PC-3 (cell line): Measurements from ENCODE around the gene HHAT. TPM values are rescaled to one million over a fixed set of nuclear protein-coding genes. Genes with fewer than 3 reads are reported as not detected.
A peak's percentile ranks its signal among the peaks of the same experiment; 100 is the strongest.

Source experiments
- ATAC-seq: fragments of 200-7000 bp; cut with Tn5 transposase; 2 replicates; pipeline ENCODE4 v1.9.1; 2020; ENCODE audit warnings: mild to moderate bottlenecking, moderate library complexity
- Bru-seq: library from RNA; stranded (reverse); fragments of 400-500 nt; gene quantifications from one replicate; lab custom pipeline; 2021; lab: Mats Ljungman, UMichigan
- BruChase-seq, 2 experiments: library from RNA; stranded (reverse); fragments of 400-500 nt; gene quantifications; one replicate each; lab custom pipeline; 2021; lab: Mats Ljungman, UMichigan
- BruUV-seq: library from RNA; stranded (reverse); fragments of 400-500 nt; replicated peaks from 2 replicates; lab custom pipeline; 2021; lab: Mats Ljungman, UMichigan
- CTCF ChIA-PET: fragments of 300-600 bp; sonication (Branson Sonifier 250); formaldehyde crosslinking; loops from one replicate; lab custom pipeline; 2022; ENCODE audit warnings: antibody characterized with exemption; lab: Charles Lee
- POLR2A ChIA-PET: fragments of 300-600 bp; sonication (Branson Sonifier 250); formaldehyde crosslinking; loops from one replicate; lab custom pipeline; 2022; ENCODE audit warnings: antibody characterized with exemption; ENCODE audit not compliant: unreplicated experiment; lab: Charles Lee
- DNase-seq: peaks from one replicate; pipeline ENCODE4 v3.0.0-alpha.2; 2015
- H2AFZ ChIP-seq: fragments of 300-600 bp; sonication (generic); 2 replicates; pipeline ENCODE4 v1.6.0; 2016; ENCODE audit warnings: antibody characterized with exemption, low read length
- H3F3A ChIP-seq: fragments of 300-600 bp; sonication (generic); one replicate; pipeline ENCODE4 v1.6.0; 2017; ENCODE audit warnings: antibody characterized with exemption, low read length, control low read depth, mild to moderate bottlenecking; ENCODE audit not compliant: unreplicated experiment
- H3K27ac ChIP-seq: fragments of 300-600 bp; sonication (generic); 2 replicates; pipeline ENCODE4 v1.5.1; 2016; ENCODE audit warnings: mild to moderate bottlenecking, low read length
- H3K27me3 ChIP-seq: fragments of 300-600 bp; sonication (generic); 2 replicates; pipeline ENCODE4 v1.6.1; 2016; ENCODE audit warnings: low read length, mixed read lengths
- H3K36me3 ChIP-seq: fragments of 300-600 bp; sonication (generic); 2 replicates; pipeline ENCODE4 v1.6.1; 2016; ENCODE audit warnings: low read depth, mixed run types, low read length, mixed read lengths
- H3K4me1 ChIP-seq: fragments of 300-600 bp; sonication (generic); 2 replicates; pipeline ENCODE4 v1.5.1; 2016; ENCODE audit warnings: low read length; ENCODE audit not compliant: insufficient read depth
- H3K4me2 ChIP-seq: fragments of 300-600 bp; sonication (generic); 2 replicates; pipeline ENCODE4 v1.6.0; 2016; ENCODE audit warnings: low read length
- H3K4me3 ChIP-seq: fragments of 300-600 bp; sonication (generic); 2 replicates; pipeline ENCODE4 v1.5.1; 2016; ENCODE audit warnings: mild to moderate bottlenecking, low read length, mixed read lengths
- H3K79me2 ChIP-seq: fragments of 300-600 bp; sonication (generic); 2 replicates; pipeline ENCODE4 v1.6.1; 2017; ENCODE audit warnings: low read length, mixed read lengths
- H3K9ac ChIP-seq: fragments of 300-600 bp; sonication (generic); 2 replicates; pipeline ENCODE4 v1.6.0; 2016; ENCODE audit warnings: mild to moderate bottlenecking, low read length
- H3K9me2 ChIP-seq: fragments of 300-600 bp; sonication (generic); replicated peaks from 2 replicates; pipeline ENCODE4 v1.6.1; 2016; ENCODE audit warnings: mixed run types, low read length, mixed read lengths
- H3K9me3 ChIP-seq: fragments of 300-600 bp; sonication (generic); 2 replicates; pipeline ENCODE4 v1.6.1; 2016; ENCODE audit warnings: low read length, mixed read lengths
- H4K20me1 ChIP-seq: fragments of 300-600 bp; sonication (generic); 2 replicates; pipeline ENCODE4 v1.6.1; 2016; ENCODE audit warnings: low read length, mixed read lengths
- EZH2 ChIP-seq: fragments of 300-600 bp; sonication (generic); IDR thresholded peaks from one replicate; pipeline ENCODE4 v1.6.1; 2017; ENCODE audit warnings: antibody characterized with exemption, mild to moderate bottlenecking, low read length; ENCODE audit not compliant: unreplicated experiment
- EZH2phosphoT487 ChIP-seq: fragments of 300-600 bp; sonication (generic); IDR thresholded peaks from 2 replicates; pipeline ENCODE4 v1.6.1; 2018; ENCODE audit warnings: mild to moderate bottlenecking, antibody characterized with exemption, low read length, borderline replicate concordance
- intact Hi-C: fragments of 100-400 bp; cut with micrococcal nuclease; formaldehyde crosslinking; loops from 2 replicates; pipeline ENCODE4 v1.9.0; 2023
- long read RNA-seq: library from polyadenylated mRNA; unstranded; transcript quantifications from one replicate; pipeline ENCODE4 v2.0.0, GENCODE V29; 2021; ENCODE audit not compliant: unreplicated experiment
- total RNA-seq: library from RNA; depleted of rRNA; stranded (reverse); fragments of >200 nt; gene quantifications from 2 replicates; pipeline ENCODE4 v1.2.3, GENCODE V29; 2014; rRNA removed
- TF ChIP-seq, protein P1 (sequence below): fragments of 300-600 bp; sonication (generic); conservative IDR thresholded peaks from 2 replicates; pipeline ENCODE4 v1.5.1; 2017; ENCODE audit warnings: antibody characterized with exemption, low read depth, mild to moderate bottlenecking, low read length

The HHAT gene
- total RNA-seq (2.4 and 3.4 TPM in 2 replicates), Bru-seq, nascent RNA (percentile 38 among the genes with signal in this experiment), BruChase-seq, experiment 1, labeled RNA remaining after a 6-hour chase (percentile 27 among the genes with signal in this experiment), BruChase-seq, experiment 2, labeled RNA remaining after a 2-hour chase (percentile 35 among the genes with signal in this experiment)
- long read RNA-seq, partial matches to known transcripts = 2 of 8 reads
- long read RNA-seq, other reads (novel, unspliced or antisense) = 2 of 8 reads

DNA sequence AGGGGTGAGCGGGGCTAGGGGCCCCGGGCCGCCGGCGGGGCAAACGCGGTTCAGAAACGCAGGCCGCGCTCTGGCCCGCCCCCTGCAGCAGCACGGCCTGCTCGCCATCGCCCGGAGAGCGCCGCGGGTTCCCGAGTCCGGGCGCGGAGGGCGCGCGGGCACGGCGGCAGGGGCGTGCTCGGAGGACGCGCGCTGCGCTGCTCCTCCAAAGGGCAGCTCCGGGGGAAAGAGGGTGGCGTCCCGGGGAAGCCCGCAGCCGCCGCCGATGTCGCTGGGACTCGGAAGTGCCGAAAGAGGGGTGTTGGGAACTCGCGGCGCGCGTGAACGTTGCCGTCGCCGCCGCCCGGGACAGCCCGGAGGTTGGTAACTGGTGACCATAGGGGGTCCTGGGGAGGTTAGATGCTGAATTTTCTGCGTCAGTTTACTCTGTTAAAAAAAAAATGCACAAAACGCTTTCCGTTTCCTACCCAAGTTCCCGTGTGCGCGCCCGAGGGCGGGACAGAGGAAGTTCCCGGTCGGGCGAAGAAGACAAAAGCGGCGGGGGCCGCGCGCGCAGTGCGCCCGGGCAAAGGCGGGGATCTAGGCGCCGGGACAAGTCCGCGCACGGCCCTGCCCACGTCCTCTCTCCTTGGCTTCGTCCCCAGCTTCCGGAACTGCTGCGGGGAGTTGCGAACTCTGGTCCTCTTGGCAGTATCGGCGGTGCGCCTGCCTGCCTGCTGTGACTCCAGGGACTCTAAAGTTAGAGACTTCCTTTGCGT lies at the start of gene HHAT:
TSS of gene HHAT (plus strand) at position 157 of the 758 bp plus-strand sequence. CDS start 20,074 bp downstream, outside the sequence.
- TF ChIP-seq EZH2 = no peak
- TF ChIP-seq, protein P1, sequence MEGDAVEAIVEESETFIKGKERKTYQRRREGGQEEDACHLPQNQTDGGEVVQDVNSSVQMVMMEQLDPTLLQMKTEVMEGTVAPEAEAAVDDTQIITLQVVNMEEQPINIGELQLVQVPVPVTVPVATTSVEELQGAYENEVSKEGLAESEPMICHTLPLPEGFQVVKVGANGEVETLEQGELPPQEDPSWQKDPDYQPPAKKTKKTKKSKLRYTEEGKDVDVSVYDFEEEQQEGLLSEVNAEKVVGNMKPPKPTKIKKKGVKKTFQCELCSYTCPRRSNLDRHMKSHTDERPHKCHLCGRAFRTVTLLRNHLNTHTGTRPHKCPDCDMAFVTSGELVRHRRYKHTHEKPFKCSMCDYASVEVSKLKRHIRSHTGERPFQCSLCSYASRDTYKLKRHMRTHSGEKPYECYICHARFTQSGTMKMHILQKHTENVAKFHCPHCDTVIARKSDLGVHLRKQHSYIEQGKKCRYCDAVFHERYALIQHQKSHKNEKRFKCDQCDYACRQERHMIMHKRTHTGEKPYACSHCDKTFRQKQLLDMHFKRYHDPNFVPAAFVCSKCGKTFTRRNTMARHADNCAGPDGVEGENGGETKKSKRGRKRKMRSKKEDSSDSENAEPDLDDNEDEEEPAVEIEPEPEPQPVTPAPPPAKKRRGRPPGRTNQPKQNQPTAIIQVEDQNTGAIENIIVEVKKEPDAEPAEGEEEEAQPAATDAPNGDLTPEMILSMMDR = peak; percentile 32; the same call in 1 of the 2 replicates
- H3K4me1 ChIP-seq = peaks cover 40% of the 10 kb centered on the region
- peak within 1 kb of the TSS; percentile 91 for H3K4me2 ChIP-seq
- peak within 1 kb of the TSS; percentile 83 for H3K9ac ChIP-seq
- no peaks in the 10 kb centered on the region for H3K36me3 ChIP-seq
- intact Hi-C loops = loop anchor here (2.0 kb wide), 1 partner anchor 78 kb away; no protein-coding TSS in a partner anchor
- no peaks in the 10 kb centered on the region for H4K20me1 ChIP-seq
- ATAC-seq (peak; percentile 78), DNase-seq (peak; percentile 86)
- H3K9me2 ChIP-seq = no peaks in the 10 kb centered on the region
- H2AFZ ChIP-seq = peak within 1 kb of the TSS; percentile 99
- H3K79me2 ChIP-seq = no peaks in the 10 kb centered on the region
- ChIA-PET POLR2A (no interaction called here), CTCF (no interaction called here)
- peak within 1 kb of the TSS; percentile 79 for H3K27ac ChIP-seq
- no peaks in the 10 kb centered on the region for H3F3A ChIP-seq
- H3K9me3 ChIP-seq = no peaks in the 10 kb centered on the region
- H3K4me3 ChIP-seq = peak within 1 kb of the TSS; percentile 93
- no TSS peak for BruUV-seq
- no peaks in the 10 kb centered on the region for H3K27me3 ChIP-seq

DNA sequence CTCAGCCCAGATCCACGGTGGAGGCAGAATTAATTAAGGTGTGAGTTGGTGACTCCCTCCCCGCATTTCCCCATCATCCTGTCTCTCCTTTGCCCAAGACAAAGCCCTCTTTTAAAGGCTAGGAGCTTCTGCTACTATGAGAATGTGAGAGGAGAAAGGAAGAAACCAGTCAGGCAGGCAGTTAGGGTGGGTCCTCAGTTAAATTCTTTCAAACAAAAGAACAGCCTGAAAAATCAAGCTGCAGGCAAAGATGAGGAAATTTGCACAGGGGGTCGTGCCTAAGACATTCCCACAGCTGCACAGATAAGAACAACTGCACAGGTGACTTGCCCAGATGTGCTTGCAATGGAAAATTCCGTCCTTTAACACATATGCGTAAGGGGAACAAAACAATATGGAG lies 48.5 kb upstream of the HHAT start:
- CTCF ChIA-PET = no interaction called here
- Histone ChIP-seq H3K36me3 (no peaks in the 10 kb centered on the region), H3K4me1 (no peaks in the 10 kb centered on the region)

More for the DNA sequence above, 48.5 kb upstream of the HHAT start:
- TF ChIP-seq EZH2 (no peak), EZH2phosphoT487 (no peak)
- TF ChIP-seq, protein P1 = no peak
- DNase-seq (no peak), ATAC-seq (no peak)
- H4K20me1 ChIP-seq = no peaks in the 10 kb centered on the region
- POLR2A ChIA-PET = no interaction called here
- no peak overlapping the region for H2AFZ ChIP-seq
- H3K27ac ChIP-seq = no peak overlapping the region
- no TSS peak for BruUV-seq
- H3F3A ChIP-seq = no peaks in the 10 kb centered on the region
- no peaks in the 10 kb centered on the region for H3K9me3 ChIP-seq
- H3K4me2 ChIP-seq = no peak overlapping the region
- H3K9ac ChIP-seq = no peak overlapping the region
- H3K27me3 ChIP-seq = peaks cover 8% of the 10 kb centered on the region; the same call in 1 of the 2 replicates
- intact Hi-C loops = no loop called here
- H3K79me2 ChIP-seq = no peaks in the 10 kb centered on the region
- H3K4me3 ChIP-seq = no peak overlapping the region
- no peaks in the 10 kb centered on the region for H3K9me2 ChIP-seq
